ENCODE measurements around the gene ALS2CL.
"Not testable (repeated sequence)": the region's sequence is repeated elsewhere in the genome, so short reads cannot be mapped to it uniquely, and the experiment has no call there.

ALS2CL gene, protein sequence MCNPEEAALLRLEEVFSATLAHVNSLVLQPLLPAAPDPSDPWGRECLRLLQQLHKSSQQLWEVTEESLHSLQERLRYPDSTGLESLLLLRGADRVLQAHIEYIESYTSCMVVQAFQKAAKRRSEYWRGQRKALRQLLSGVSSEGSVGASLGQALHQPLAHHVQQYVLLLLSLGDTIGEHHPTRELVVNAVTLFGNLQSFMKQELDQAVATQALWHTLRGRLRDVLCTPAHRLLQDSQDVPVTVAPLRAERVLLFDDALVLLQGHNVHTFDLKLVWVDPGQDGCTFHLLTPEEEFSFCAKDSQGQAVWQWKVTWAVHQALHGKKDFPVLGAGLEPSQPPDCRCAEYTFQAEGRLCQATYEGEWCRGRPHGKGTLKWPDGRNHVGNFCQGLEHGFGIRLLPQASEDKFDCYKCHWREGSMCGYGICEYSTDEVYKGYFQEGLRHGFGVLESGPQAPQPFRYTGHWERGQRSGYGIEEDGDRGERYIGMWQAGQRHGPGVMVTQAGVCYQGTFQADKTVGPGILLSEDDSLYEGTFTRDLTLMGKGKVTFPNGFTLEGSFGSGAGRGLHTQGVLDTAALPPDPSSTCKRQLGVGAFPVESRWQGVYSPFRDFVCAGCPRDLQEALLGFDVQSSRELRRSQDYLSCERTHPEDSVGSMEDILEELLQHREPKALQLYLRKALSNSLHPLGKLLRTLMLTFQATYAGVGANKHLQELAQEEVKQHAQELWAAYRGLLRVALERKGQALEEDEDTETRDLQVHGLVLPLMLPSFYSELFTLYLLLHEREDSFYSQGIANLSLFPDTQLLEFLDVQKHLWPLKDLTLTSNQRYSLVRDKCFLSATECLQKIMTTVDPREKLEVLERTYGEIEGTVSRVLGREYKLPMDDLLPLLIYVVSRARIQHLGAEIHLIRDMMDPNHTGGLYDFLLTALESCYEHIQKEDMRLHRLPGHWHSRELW

DNA sequence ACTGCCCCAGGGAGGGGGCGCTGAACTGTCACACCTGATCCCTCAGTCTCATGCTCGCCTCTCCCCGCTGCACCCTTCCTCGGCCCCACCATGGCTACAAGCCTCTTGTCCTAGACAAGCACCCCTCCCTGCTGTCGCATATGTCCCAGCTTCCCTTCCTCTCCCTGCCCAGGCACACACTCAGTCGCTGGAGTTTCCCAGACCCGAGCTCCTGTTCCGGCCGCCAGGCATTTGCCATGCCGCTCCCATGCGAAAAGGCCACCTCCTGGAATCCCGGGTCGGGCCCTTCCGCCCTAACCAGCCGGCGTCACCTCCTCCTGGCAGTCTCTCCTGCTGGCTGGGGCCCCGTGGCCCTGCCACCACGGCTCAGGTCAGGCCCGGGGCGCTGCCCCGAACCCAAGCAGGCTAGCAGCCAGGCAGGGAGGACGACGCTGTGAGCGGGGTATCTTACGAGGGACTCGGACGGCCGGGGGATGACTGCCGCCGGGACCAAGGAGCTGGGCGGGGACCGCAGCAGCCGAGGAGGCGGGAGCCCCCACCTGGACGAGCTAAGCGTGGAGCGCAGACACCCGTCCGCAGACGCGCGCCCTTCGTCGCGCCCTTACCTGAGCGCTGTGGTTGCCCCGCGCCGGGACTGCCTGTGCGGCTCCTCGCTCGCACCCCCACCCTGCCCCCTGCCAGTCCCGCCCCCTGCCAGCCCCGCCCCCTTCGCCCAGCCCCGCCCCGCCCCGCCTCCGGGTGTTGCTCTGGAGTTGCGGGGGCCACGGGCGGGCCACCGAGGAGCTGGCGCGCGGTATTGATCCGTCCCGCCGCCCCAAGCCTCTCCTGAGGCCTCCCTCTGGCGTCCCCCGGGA, at the start of gene ALS2CL:
ALS2CL (minus strand) TSS at position 642 of the 854 bp plus-strand sequence. CDS start 4,239 bp downstream, outside the sequence.
- DNase-seq (ENCODE audit: low spot score), result no peak

- no peak for DNase-seq (ENCODE audit: low spot score)
Measured at GRCh38 chr3:46742992-46743585, 49.6 kb upstream of the ALS2CL start.

- DNase-seq (ENCODE audit: low spot score), result not testable (repeated sequence)
Measured at GRCh38 chr3:46739565-46739964, 46.1 kb upstream of the ALS2CL start.

- no peak for DNase-seq (ENCODE audit: low spot score)
Measured at GRCh38 chr3:46737329-46737731, 43.9 kb upstream of the ALS2CL start.

DNA sequence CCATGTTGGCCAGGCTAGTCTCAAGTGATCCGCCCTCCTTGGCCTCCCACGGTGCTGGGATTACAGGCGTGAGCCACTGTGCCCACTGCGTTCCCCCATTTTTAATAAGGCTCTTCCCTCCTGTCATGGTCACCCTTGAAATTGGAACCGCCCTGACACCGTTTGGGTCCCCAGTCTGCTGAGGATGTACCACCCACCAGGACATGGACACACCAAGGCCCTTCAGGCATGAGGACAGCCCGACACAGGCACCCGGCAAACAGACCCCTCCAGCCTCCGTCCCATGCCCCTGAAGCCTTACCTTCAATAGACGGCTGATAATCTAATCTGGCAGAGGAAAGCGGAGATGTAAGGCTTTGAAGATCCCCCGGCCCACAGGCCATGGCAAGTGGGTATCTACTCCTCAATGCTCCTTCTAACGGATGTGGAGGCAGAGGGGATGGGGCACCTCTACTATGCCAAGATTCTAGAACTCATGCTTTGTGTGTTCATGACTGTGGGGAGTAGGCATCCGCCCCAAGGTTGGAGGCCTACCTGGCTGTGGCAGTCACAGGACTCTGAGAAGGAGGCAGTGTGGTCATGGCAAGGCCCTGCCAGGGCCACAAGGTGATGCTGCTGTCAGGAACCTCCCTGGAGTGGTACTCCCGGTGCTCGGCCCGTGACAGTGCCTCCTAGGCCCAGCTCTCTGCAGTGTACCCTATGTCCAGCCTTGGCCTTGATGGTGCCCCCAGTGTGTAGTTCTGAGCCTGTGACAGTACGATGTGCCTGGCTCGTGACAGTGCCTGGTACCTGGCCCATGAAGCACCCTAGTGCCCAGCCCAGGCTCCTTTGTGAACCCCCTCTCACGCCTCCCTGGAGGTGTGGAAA, 42.8 kb upstream of the ALS2CL start:
- DNase-seq (ENCODE audit: low spot score), result no peak

- no peak for DNase-seq (ENCODE audit: low spot score)
Measured at GRCh38 chr3:46734773-46735172, 41.3 kb upstream of the ALS2CL start.

DNA sequence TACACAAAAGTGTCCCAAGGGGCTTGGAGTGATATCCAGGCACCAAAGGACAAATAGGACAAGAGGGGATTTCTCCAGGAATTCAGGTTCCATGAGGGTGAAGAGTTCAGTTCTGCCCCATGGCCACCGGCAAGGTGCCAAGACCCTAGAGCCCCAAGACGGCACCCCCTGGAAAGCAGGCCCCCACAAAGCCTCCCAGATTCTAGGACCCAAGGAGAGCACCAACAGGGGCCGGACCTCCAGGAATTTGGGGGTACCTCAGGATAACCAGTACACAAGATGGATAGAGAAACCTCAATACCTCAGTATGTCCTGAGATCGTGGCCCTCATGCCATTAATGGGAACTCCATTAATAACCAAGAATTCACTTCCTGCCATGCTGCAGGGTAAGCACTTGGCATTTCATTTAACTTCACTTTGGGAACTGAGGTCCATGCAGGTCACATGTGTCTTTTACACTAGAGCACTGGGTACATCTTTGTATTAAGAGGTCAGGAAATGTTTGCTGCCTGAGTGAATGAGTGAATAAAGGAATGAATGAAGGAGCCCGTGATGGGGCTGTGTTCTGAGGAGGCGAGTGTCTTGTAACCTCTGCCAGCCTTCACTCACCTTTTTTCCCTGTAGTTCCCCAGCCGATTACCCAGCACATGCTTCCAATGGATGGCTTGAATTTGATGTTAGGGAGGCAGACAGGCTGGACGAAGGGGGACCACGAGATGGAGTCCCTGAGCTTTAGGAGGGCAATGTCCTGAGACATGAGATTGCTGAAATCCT, 39.7 kb upstream of the ALS2CL start:
- no peak for DNase-seq (ENCODE audit: low spot score)

DNA sequence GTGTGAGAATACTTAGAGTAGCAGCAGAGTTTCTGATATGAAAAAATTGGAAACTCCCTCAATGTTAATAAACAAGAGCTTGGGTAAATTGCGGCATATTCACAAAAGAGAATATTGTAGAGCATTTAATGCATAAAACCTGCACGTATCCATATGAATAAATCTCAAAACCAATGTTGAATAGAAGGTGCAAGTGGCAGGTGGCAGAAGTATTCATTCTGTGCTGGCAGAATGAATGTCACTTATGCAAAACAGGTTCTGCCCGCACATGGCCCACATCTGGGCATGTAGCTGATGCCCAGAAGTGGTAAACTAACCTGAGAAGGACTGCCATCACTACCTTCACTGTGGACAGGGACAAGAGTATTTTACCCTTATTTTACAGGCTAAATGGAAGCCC, 38.3 kb upstream of the ALS2CL start:
- DNase-seq (ENCODE audit: low spot score), result no peak

- no peak for DNase-seq (ENCODE audit: low spot score)
Measured at GRCh38 chr3:46730819-46731218, 37.3 kb upstream of the ALS2CL start.

- no peak for DNase-seq (ENCODE audit: low spot score)
Measured at GRCh38 chr3:46729038-46729437, 35.6 kb upstream of the ALS2CL start.

- no peak for DNase-seq (ENCODE audit: low spot score)
Measured at GRCh38 chr3:46725621-46726314, 32.3 kb upstream of the ALS2CL start.

GRCh38 chr3:46724424-46724823, 30.9 kb upstream of the ALS2CL start:
- no peak for DNase-seq (ENCODE audit: low spot score)

DNA sequence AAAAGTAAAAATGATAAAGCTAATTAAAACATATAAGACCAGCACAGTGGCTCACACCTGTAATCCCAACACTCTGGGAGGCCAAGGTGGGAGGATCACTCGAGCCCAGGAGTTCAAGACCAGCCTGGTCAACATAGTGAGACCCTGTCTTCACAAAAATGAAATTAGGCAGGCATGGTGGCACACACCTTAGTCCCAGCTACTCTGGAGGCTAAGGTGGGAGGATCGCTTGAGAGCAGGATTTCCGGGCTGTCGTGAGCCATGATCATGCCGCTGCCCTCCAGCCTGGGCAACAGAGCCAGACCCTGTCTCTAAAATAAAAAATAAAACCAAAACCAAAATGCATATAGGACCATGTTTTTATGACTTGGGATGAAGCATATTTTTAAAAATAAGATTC, 29.0 kb upstream of the ALS2CL start:
- no peak for DNase-seq (ENCODE audit: low spot score)

GRCh38 chr3:46721009-46721408, 27.5 kb upstream of the ALS2CL start:
- no peak for DNase-seq (ENCODE audit: low spot score)

- no peak for DNase-seq (ENCODE audit: low spot score)
Measured at GRCh38 chr3:46719735-46720271, 26.3 kb upstream of the ALS2CL start.

GRCh38 chr3:46719044-46719565, 25.6 kb upstream of the ALS2CL start:
- DNase-seq (ENCODE audit: low spot score), result no peak

DNA sequence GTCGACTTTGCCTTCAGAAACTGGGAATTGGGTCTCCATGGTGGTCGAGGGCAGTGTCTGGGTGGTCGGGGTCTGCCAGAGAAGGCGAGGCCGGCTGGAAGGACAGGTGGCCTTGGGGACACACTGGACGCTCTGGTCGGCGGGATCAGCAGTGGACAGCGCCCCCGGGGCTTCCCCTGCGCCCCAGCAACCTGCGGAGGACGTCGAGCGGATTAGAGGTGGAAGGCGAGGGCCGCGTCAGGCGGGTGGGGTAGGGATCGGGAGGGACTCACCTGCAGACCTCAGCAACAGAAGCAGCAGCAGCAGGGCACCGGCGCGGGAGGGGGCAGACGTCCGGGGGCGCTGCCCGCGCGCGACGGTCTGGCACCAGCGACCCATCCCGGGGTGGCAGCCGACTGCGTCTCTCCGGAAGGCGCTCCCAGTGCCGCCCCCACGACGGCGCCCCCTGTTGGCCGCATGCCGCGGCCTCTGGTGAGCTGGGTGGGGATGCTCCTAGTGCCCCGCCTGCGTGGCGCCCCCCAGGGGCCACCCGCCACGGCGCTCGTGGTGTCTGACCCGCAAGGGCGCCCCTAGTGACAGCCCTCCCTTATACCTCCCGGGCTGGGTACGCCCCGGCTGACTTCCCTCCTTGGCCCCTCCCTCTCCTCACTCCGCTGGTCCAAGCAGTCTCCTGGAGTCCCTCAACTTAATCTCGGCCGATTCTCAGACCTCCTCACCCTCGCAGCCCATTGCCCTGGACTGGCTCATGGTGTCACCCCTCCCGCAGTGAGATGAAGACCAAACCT, 24.2 kb upstream of the ALS2CL start, which contains the start of gene PRSS50:
PRSS50 (minus strand) TSS at position 423 of the 785 bp plus-strand sequence; CDS start at position 378, 45 bp downstream.
- no peak for DNase-seq (ENCODE audit: low spot score)
